HUES6 (cell line): Measurements from ENCODE around the gene RNF128.

Source experiments
- H3K27ac ChIP-seq: 2 replicates; pipeline ENCODE4 v1.7.0; 2013; ENCODE audit warnings: low read depth, mild to moderate bottlenecking, low read length, inconsistent platforms
- H3K27me3 ChIP-seq: 2 replicates; pipeline ENCODE4 v1.6.1; 2013; ENCODE audit warnings: low read length; ENCODE audit not compliant: control insufficient read depth, insufficient read depth
- H3K36me3 ChIP-seq: 2 replicates; pipeline ENCODE4 v1.6.1; 2013; ENCODE audit warnings: low read length; ENCODE audit not compliant: control insufficient read depth, insufficient read depth
- H3K4me1 ChIP-seq: 2 replicates; pipeline ENCODE4 v1.6.1; 2013; ENCODE audit warnings: low read length; ENCODE audit not compliant: control insufficient read depth, insufficient read depth
- H3K4me3 ChIP-seq: 2 replicates; pipeline ENCODE4 v1.5.1; 2013; ENCODE audit warnings: low read depth, low read length
- H3K9ac ChIP-seq: one replicate; pipeline ENCODE4 v1.6.1; 2013; ENCODE audit warnings: mild to moderate bottlenecking, low read length
- H3K9me3 ChIP-seq: 2 replicates; pipeline ENCODE4 v1.6.1; 2013; ENCODE audit warnings: low read depth, low read length; ENCODE audit not compliant: control insufficient read depth, insufficient read depth

Gene RNF128

GRCh38 chrX:106711375-106711774 lies 15.1 kb upstream of the RNF128 start:
- no peak overlapping the region for H3K27ac ChIP-seq
- H3K27me3 ChIP-seq, result peaks cover 3% of the 10 kb centered on the region; the same call in 1 of the 2 replicates
- no peaks in the 10 kb centered on the region for H3K9me3 ChIP-seq
- no peaks in the 10 kb centered on the region for H3K4me1 ChIP-seq
- H3K4me3 ChIP-seq, result no peak overlapping the region
- H3K36me3 ChIP-seq, result no peaks in the 10 kb centered on the region
- no peak overlapping the region for H3K9ac ChIP-seq

- H3K4me3 ChIP-seq, result no peak overlapping the region
- no peaks in the 10 kb centered on the region for H3K9me3 ChIP-seq
- no peaks in the 10 kb centered on the region for H3K4me1 ChIP-seq
- no peak overlapping the region for H3K9ac ChIP-seq
- H3K27ac ChIP-seq, result no peak overlapping the region
- H3K36me3 ChIP-seq, result no peaks in the 10 kb centered on the region
- peaks cover 15% of the 10 kb centered on the region; the same call in 1 of the 2 replicates for H3K27me3 ChIP-seq
These were observed 10.5 kb upstream of the RNF128 start for GRCh38 chrX:106716004-106716403.

- Histone ChIP-seq H3K27me3 (peaks cover 20% of the 10 kb centered on the region; the same call in 1 of the 2 replicates), H3K27ac (no peak overlapping the region), H3K9ac (no peak overlapping the region), H3K4me3 (no peak overlapping the region), H3K4me1 (no peaks in the 10 kb centered on the region), H3K36me3 (no peaks in the 10 kb centered on the region), H3K9me3 (no peaks in the 10 kb centered on the region)
These were observed 10.0 kb upstream of the RNF128 start for GRCh38 chrX:106716463-106716862.

- H3K4me3 ChIP-seq, result no peak overlapping the region
- peaks cover 35% of the 10 kb centered on the region for H3K27me3 ChIP-seq
- no peaks in the 10 kb centered on the region for H3K4me1 ChIP-seq
These were observed 7.8 kb upstream of the RNF128 start for GRCh38 chrX:106718709-106719108.

GRCh38 chrX:106725931-106726330 lies 570 bp upstream of the RNF128 start:
- H3K9me3 ChIP-seq, result no peaks in the 10 kb centered on the region
- no peak overlapping the region for H3K27ac ChIP-seq
- peaks cover 82% of the 10 kb centered on the region for H3K27me3 ChIP-seq
- H3K4me3 ChIP-seq, result peak overlapping the region; percentile 89
- H3K36me3 ChIP-seq, result no peaks in the 10 kb centered on the region
- no peak overlapping the region for H3K9ac ChIP-seq
- H3K4me1 ChIP-seq, result peaks cover 8% of the 10 kb centered on the region; the same call in 1 of the 2 replicates

More at GRCh38 chrX:106718709-106719108, 7.8 kb upstream of the RNF128 start:
- Histone ChIP-seq H3K9me3 (no peaks in the 10 kb centered on the region), H3K27ac (no peak overlapping the region), H3K36me3 (no peaks in the 10 kb centered on the region), H3K9ac (no peak overlapping the region)

- H3K4me1 ChIP-seq, result peaks cover 8% of the 10 kb centered on the region; the same call in 1 of the 2 replicates
- H3K4me3 ChIP-seq, result peak overlapping the region; percentile 89; the same call in 1 of the 2 replicates
- no peak overlapping the region for H3K27ac ChIP-seq
- H3K36me3 ChIP-seq, result no peaks in the 10 kb centered on the region
- H3K27me3 ChIP-seq, result peaks cover 67% of the 10 kb centered on the region
- H3K9me3 ChIP-seq, result no peaks in the 10 kb centered on the region
- H3K9ac ChIP-seq, result no peak overlapping the region
These were observed 1.8 kb downstream of the RNF128 start for GRCh38 chrX:106728337-106728736.

GRCh38 chrX:106730401-106730800 lies 3.9 kb downstream of the RNF128 start:
- Histone ChIP-seq H3K9me3 (no peaks in the 10 kb centered on the region), H3K4me3 (no peak overlapping the region), H3K9ac (no peak overlapping the region), H3K36me3 (no peaks in the 10 kb centered on the region), H3K27ac (no peak overlapping the region), H3K27me3 (peaks cover 55% of the 10 kb centered on the region), H3K4me1 (peaks cover 8% of the 10 kb centered on the region; the same call in 1 of the 2 replicates)

- Histone ChIP-seq H3K4me3 (no peak overlapping the region), H3K9me3 (no peaks in the 10 kb centered on the region), H3K27ac (no peak overlapping the region), H3K9ac (no peak overlapping the region), H3K27me3 (peaks cover 43% of the 10 kb centered on the region), H3K4me1 (0 out of 2 replicates have a peak, but pooled peaks cover 3% of the 10 kb centered on the region), H3K36me3 (no peaks in the 10 kb centered on the region)
These were observed 5.1 kb downstream of the RNF128 start for GRCh38 chrX:106731590-106731989.

GRCh38 chrX:106734827-106735226 lies 8.3 kb downstream of the RNF128 start:
- Histone ChIP-seq H3K36me3 (no peaks in the 10 kb centered on the region), H3K27me3 (peaks cover 12% of the 10 kb centered on the region; the same call in 1 of the 2 replicates), H3K4me3 (no peak overlapping the region), H3K9ac (no peak overlapping the region), H3K9me3 (no peaks in the 10 kb centered on the region), H3K27ac (no peak overlapping the region), H3K4me1 (no peaks in the 10 kb centered on the region)

- no peak overlapping the region for H3K27ac ChIP-seq
- H3K9me3 ChIP-seq, result no peaks in the 10 kb centered on the region
- no peaks in the 10 kb centered on the region for H3K36me3 ChIP-seq
- H3K9ac ChIP-seq, result no peak overlapping the region
- peaks cover under 1% of the 10 kb centered on the region; the same call in 1 of the 2 replicates for H3K27me3 ChIP-seq
- H3K4me1 ChIP-seq, result no peaks in the 10 kb centered on the region
- H3K4me3 ChIP-seq, result no peak overlapping the region
These were observed 13.8 kb downstream of the RNF128 start for GRCh38 chrX:106740193-106740780.

- no peaks in the 10 kb centered on the region for H3K9me3 ChIP-seq
- H3K27ac ChIP-seq, result no peak overlapping the region
- H3K4me3 ChIP-seq, result no peak overlapping the region
- H3K36me3 ChIP-seq, result no peaks in the 10 kb centered on the region
- no peak overlapping the region for H3K9ac ChIP-seq
- no peaks in the 10 kb centered on the region; the same call in 1 of the 2 replicates for H3K27me3 ChIP-seq
- H3K4me1 ChIP-seq, result no peaks in the 10 kb centered on the region
These were observed 15.7 kb downstream of the RNF128 start for GRCh38 chrX:106742193-106742592.
